ENCODE measurements around the gene MKKS. TPM values are rescaled to one million over a fixed set of nuclear protein-coding genes. Genes with fewer than 3 reads are reported as not detected.

Gene MKKS
- total RNA-seq, 1 experiment from 2014 or later = 8.8 TPM

GRCh38 chr20:10376270-10377075 is 57.5 kb downstream of the MKKS start:
- in situ Hi-C loops (cut with HindIII; ENCODE audit: low sequenced_read_pairs) = no loop called here
- DNase-seq (ENCODE audit: low spot score) = no peak

GRCh38 chr20:10375191-10375590 is 58.8 kb downstream of the MKKS start:
- in situ Hi-C loops (cut with HindIII; ENCODE audit: low sequenced_read_pairs) = no loop called here
- no peak for DNase-seq (ENCODE audit: low spot score)

GRCh38 chr20:10374036-10374435 is 60.0 kb downstream of the MKKS start:
- no peak for DNase-seq (ENCODE audit: low spot score)
- in situ Hi-C loops (cut with HindIII; ENCODE audit: low sequenced_read_pairs) = no loop called here

- no peak for DNase-seq (ENCODE audit: low spot score)
- in situ Hi-C loops (cut with HindIII; ENCODE audit: low sequenced_read_pairs) = no loop called here
Measured at GRCh38 chr20:10371467-10371866, 62.6 kb downstream of the MKKS start.

GRCh38 chr20:10370091-10370887 is 63.7 kb downstream of the MKKS start:
- in situ Hi-C loops (cut with HindIII; ENCODE audit: low sequenced_read_pairs) = no loop called here

GRCh38 chr20:10369723-10370090 is 64.3 kb downstream of the MKKS start:
- in situ Hi-C loops (cut with HindIII; ENCODE audit: low sequenced_read_pairs) = no loop called here

More at GRCh38 chr20:10370091-10370887, 63.7 kb downstream of the MKKS start:
- no peak for DNase-seq (ENCODE audit: low spot score)

GRCh38 chr20:10368702-10369041 is 65.3 kb downstream of the MKKS start:
- in situ Hi-C loops (cut with HindIII; ENCODE audit: low sequenced_read_pairs) = no loop called here
- no peak for DNase-seq (ENCODE audit: low spot score)

More at GRCh38 chr20:10369723-10370090, 64.3 kb downstream of the MKKS start:
- no peak for DNase-seq (ENCODE audit: low spot score)

GRCh38 chr20:10367943-10368701 is 65.9 kb downstream of the MKKS start:
- in situ Hi-C loops (cut with HindIII; ENCODE audit: low sequenced_read_pairs) = no loop called here

GRCh38 chr20:10367693-10367942 is 66.4 kb downstream of the MKKS start:
- DNase-seq (ENCODE audit: low spot score) = no peak
- in situ Hi-C loops (cut with HindIII; ENCODE audit: low sequenced_read_pairs) = no loop called here

More at GRCh38 chr20:10367943-10368701, 65.9 kb downstream of the MKKS start:
- DNase-seq (ENCODE audit: low spot score) = no peak

GRCh38 chr20:10366898-10367692 is 66.9 kb downstream of the MKKS start:
- no peak for DNase-seq (ENCODE audit: low spot score)
- in situ Hi-C loops (cut with HindIII; ENCODE audit: low sequenced_read_pairs) = no loop called here

GRCh38 chr20:10362674-10363073 is 71.3 kb downstream of the MKKS start:
- in situ Hi-C loops (cut with HindIII; ENCODE audit: low sequenced_read_pairs) = no loop called here
- DNase-seq (ENCODE audit: low spot score) = no peak

- in situ Hi-C loops (cut with HindIII; ENCODE audit: low sequenced_read_pairs) = no loop called here
- DNase-seq (ENCODE audit: low spot score) = no peak
Measured at GRCh38 chr20:10360878-10361277, 73.1 kb downstream of the MKKS start.

- in situ Hi-C loops (cut with HindIII; ENCODE audit: low sequenced_read_pairs) = no loop called here
- no peak for DNase-seq (ENCODE audit: low spot score)
Measured at GRCh38 chr20:10359621-10360040, 74.4 kb downstream of the MKKS start.

GRCh38 chr20:10357974-10358373 is 76.0 kb downstream of the MKKS start:
- in situ Hi-C loops (cut with HindIII; ENCODE audit: low sequenced_read_pairs) = no loop called here
- DNase-seq (ENCODE audit: low spot score) = no peak

- in situ Hi-C loops (cut with HindIII; ENCODE audit: low sequenced_read_pairs) = no loop called here
- DNase-seq (ENCODE audit: low spot score) = no peak
Measured at GRCh38 chr20:10357061-10357708, 76.8 kb downstream of the MKKS start.

GRCh38 chr20:10356628-10357027 is 77.4 kb downstream of the MKKS start:
- in situ Hi-C loops (cut with HindIII; ENCODE audit: low sequenced_read_pairs) = no loop called here
- DNase-seq (ENCODE audit: low spot score) = no peak

- in situ Hi-C loops (cut with HindIII; ENCODE audit: low sequenced_read_pairs) = no loop called here
- no peak for DNase-seq (ENCODE audit: low spot score)
Measured at GRCh38 chr20:10352934-10353824, 80.8 kb downstream of the MKKS start.
